ENCODE data around the gene TJP1. TPM values are rescaled to one million over a fixed set of nuclear protein-coding genes. Genes with fewer than 3 reads are reported as not detected.

Gene TJP1
- total RNA-seq: 10 to 100 TPM; 74.1 to 91.0 (median 81.0) TPM

DNA sequence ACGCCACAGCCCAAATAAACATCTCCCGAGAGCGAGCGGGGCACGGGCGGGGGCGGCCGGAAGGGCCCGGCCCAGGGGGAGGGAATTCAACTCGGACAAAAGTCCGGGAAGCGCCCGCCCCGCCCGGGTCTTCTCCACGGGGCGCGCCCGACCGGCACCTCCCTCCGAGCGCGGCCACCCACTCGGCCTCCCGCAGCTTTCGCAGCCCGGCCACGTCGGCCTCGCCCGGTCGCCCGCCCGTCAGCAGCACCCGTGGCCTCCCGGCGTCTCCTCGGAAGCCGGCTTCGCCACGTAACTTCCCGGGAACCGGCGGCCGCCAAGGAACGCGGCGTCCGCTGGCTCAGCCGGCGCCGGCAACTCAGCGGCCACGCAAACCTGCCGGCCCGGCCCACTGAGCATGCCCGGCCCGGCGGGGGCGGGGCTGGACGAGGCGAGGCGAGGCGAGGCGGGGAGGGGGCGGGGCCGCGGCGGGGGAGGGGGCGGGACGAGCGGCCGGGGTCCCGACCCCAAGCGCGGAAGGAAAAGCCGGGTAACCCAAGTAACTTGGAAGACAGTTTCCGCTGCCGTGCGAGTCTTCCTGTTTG, at the start of gene TJP1:
TSS of gene TJP1 (minus strand) at position 369 of the 584 bp plus-strand sequence. CDS start 440 bp downstream, outside the sequence.
- no peak for TF ChIP-seq POLR2A (IDR thresholded peaks at IDR 0.05)
- peak in 2 of 3 donors; percentile 3 to 28 for TF ChIP-seq POLR2AphosphoS5 (IDR thresholded peaks at IDR 0.05)
- Histone ChIP-seq H3K36me3 (no peaks in the 10 kb centered on the region), H3K27me3 (no peaks in the 10 kb centered on the region), H3K9me3 (no peaks in the 10 kb centered on the region), H3K4me1 (peaks cover 26% of the 10 kb centered on the region), H3K27ac (peak within 1 kb of the TSS; percentile 98), H3K4me3 (peak within 1 kb of the TSS; percentile 80)
- DNase-seq (ENCODE audit: low spot score in 2 of 2): peak; percentile 75 to 83
- 0% methylated on average over 5 of the region's 80 CpGs for WGBS

DNA sequence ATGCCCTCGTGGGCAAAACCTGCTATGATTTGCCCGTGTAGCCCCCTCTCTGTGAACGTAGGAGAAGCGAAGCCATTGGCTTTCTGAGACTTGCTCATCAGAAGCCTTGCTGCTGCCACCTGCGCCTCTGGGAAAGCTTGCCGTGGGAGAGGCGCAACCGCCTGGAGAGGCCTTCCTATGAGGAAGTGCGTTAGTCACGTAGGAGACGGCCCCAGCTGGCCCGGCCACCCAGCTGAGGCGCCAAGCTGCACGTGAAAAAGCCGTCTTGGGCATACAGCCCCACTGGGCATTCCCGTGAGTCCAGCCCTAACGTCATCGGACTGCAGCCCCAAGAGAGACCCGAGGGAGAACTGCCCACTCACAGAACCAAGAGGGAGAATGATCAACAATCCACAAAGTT, 49.1 kb upstream of the TJP1 start:
- Histone ChIP-seq H3K9me3 (no peaks in the 10 kb centered on the region), H3K36me3 (no peaks in the 10 kb centered on the region), H3K4me1 (peaks cover 10% of the 10 kb centered on the region), H3K4me3 (no peak overlapping the region), H3K27me3 (no peaks in the 10 kb centered on the region), H3K27ac (peak overlapping the region; percentile 28)
- DNase-seq (ENCODE audit: low spot score in 2 of 2): no peak
- TF ChIP-seq POLR2A (IDR thresholded peaks at IDR 0.05): no peak
- no peak for TF ChIP-seq POLR2AphosphoS5 (IDR thresholded peaks at IDR 0.05)
- TF ChIP-seq EP300 (IDR thresholded peaks at IDR 0.05): no peak
- TF ChIP-seq, protein P1, sequence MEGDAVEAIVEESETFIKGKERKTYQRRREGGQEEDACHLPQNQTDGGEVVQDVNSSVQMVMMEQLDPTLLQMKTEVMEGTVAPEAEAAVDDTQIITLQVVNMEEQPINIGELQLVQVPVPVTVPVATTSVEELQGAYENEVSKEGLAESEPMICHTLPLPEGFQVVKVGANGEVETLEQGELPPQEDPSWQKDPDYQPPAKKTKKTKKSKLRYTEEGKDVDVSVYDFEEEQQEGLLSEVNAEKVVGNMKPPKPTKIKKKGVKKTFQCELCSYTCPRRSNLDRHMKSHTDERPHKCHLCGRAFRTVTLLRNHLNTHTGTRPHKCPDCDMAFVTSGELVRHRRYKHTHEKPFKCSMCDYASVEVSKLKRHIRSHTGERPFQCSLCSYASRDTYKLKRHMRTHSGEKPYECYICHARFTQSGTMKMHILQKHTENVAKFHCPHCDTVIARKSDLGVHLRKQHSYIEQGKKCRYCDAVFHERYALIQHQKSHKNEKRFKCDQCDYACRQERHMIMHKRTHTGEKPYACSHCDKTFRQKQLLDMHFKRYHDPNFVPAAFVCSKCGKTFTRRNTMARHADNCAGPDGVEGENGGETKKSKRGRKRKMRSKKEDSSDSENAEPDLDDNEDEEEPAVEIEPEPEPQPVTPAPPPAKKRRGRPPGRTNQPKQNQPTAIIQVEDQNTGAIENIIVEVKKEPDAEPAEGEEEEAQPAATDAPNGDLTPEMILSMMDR (IDR thresholded peaks at IDR 0.05): no peak
- 48% methylated on average over 13 of the region's 19 CpGs for WGBS

- Histone ChIP-seq H3K36me3 (no peaks in the 10 kb centered on the region), H3K4me1 (peaks cover 10% of the 10 kb centered on the region), H3K27me3 (no peaks in the 10 kb centered on the region), H3K27ac (peak overlapping the region; percentile 28), H3K9me3 (no peaks in the 10 kb centered on the region), H3K4me3 (no peak overlapping the region)
- no peak for DNase-seq (ENCODE audit: low spot score in 2 of 2)
- 32% methylated on average over 11 of the region's 11 CpGs for WGBS
- TF ChIP-seq, protein P1 (IDR thresholded peaks at IDR 0.05): no peak
- no peak for TF ChIP-seq POLR2AphosphoS5 (IDR thresholded peaks at IDR 0.05)
- no peak for TF ChIP-seq POLR2A (IDR thresholded peaks at IDR 0.05)
Measured at GRCh38 chr15:29870495-29871151, 48.4 kb upstream of the TJP1 start.

DNA sequence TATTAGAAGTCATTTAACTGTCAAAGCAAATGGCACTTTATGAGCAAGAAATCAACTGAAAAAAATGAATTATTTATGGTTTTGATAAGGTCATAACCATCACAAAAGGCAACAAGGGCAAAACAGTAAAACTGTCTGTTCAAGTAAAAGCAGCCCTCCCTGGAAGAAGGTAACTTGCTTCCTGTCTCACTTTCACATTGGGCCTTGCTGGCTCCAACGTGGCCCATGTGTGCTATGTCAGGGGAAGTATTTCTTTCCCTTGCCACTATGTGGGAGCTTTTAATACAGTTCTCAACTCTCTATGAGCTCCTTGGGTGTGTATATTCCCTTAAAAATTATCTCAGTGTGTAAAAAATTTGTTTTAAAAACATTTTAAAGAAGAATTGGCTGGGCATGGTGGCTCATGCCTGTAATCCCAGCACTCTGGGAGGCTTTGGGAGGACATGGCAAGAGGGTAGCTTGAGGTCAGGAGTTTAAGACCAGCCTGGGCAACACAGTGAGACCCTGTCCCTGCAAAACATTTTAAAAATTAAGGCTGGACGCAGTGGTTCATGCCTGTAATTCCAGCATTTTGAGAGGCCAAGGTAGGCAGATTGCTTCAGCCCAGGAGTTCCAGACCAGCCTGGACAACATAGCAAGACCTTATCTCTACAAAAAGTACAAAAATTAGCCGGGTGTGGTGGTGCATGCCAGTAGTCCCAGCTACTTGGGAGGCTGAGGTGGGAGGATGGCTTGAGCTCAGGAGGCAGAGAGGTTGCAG, 45.2 kb upstream of the TJP1 start:
- H3K4me3 ChIP-seq: no peak overlapping the region
- DNase-seq (ENCODE audit: low spot score in 2 of 2): no peak
- 79% methylated on average over 3 of the region's 3 CpGs for WGBS
- no peaks in the 10 kb centered on the region for H3K27me3 ChIP-seq
- no peaks in the 10 kb centered on the region for H3K36me3 ChIP-seq
- peaks cover 10% of the 10 kb centered on the region for H3K4me1 ChIP-seq
- H3K27ac ChIP-seq: no peak overlapping the region
- TF ChIP-seq POLR2A (IDR thresholded peaks at IDR 0.05) (no peak), POLR2AphosphoS5 (IDR thresholded peaks at IDR 0.05) (no peak), EP300 (IDR thresholded peaks at IDR 0.05) (no peak)
- TF ChIP-seq, protein P1 (IDR thresholded peaks at IDR 0.05): no peak
- no peaks in the 10 kb centered on the region for H3K9me3 ChIP-seq

DNA sequence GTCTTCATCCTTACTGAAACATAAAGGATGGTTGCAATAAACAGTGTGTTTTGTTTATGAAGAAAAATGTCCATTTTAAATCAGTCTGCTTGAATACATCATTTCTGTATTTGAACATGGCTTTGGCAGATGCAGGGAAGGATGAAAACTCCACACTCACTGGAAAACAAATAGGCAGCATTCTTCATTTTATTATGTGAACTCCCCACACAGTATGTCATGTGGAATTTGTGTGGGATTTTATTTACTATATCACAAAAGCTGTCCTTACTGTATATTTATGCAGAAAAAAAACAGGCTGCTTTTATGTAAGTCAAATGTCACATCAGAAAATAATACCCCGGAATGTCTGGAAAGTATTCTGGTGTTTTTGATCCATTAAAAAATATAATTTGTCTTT, 44.1 kb upstream of the TJP1 start:
- no peaks in the 10 kb centered on the region for H3K27me3 ChIP-seq
- no peaks in the 10 kb centered on the region for H3K36me3 ChIP-seq
- no peaks in the 10 kb centered on the region for H3K9me3 ChIP-seq
- H3K4me3 ChIP-seq: no peak overlapping the region
- WGBS: 76% methylated on average over 1 of the region's 1 CpG
- no peak for DNase-seq (ENCODE audit: low spot score in 2 of 2)
- TF ChIP-seq POLR2A (IDR thresholded peaks at IDR 0.05) (no peak), POLR2AphosphoS5 (IDR thresholded peaks at IDR 0.05) (no peak), EP300 (IDR thresholded peaks at IDR 0.05) (no peak)
- TF ChIP-seq, protein P1 (IDR thresholded peaks at IDR 0.05): no peak
- peaks cover 10% of the 10 kb centered on the region for H3K4me1 ChIP-seq
- no peak overlapping the region for H3K27ac ChIP-seq

Measured in suprapubic skin (tissue), 4 donors.